CD4-positive, alpha-beta T cell treated with Interleukin-17A for 4 hours (primary cell): ENCODE results near the gene CD2AP.

Experiments used
- DNase-seq: peaks from one replicate; pipeline ENCODE4 v3.0.0-alpha.2; 2020; ENCODE audit warnings: mixed read lengths

Gene CD2AP

GRCh38 chr6:47648031-47648430 lies 170.4 kb downstream of the CD2AP start:
- no peak for DNase-seq

- no peak for DNase-seq
These were observed 173.2 kb downstream of the CD2AP start for GRCh38 chr6:47650553-47651432.

- DNase-seq: no peak
These were observed 173.9 kb downstream of the CD2AP start for GRCh38 chr6:47651505-47651944.

GRCh38 chr6:47653706-47654105 lies 176.1 kb downstream of the CD2AP start:
- DNase-seq: no peak

GRCh38 chr6:47654255-47654654 lies 176.7 kb downstream of the CD2AP start:
- DNase-seq: no peak

GRCh38 chr6:47655719-47656595 lies 178.4 kb downstream of the CD2AP start:
- peak; percentile 19 for DNase-seq

- no peak for DNase-seq
These were observed 184.4 kb downstream of the CD2AP start for GRCh38 chr6:47661960-47662359.

- DNase-seq: no peak
These were observed 186.1 kb downstream of the CD2AP start for GRCh38 chr6:47663462-47664216.

GRCh38 chr6:47665112-47665511 lies 187.5 kb downstream of the CD2AP start:
- DNase-seq: no peak

- DNase-seq: no peak
These were observed 192.3 kb downstream of the CD2AP start for GRCh38 chr6:47669684-47670513.

GRCh38 chr6:47670851-47671250 lies 193.3 kb downstream of the CD2AP start:
- DNase-seq: no peak

- DNase-seq: no peak
These were observed 194.2 kb downstream of the CD2AP start for GRCh38 chr6:47671777-47672176.

- DNase-seq: no peak
These were observed 195.2 kb downstream of the CD2AP start for GRCh38 chr6:47672816-47673215.

GRCh38 chr6:47674673-47675072 lies 197.1 kb downstream of the CD2AP start:
- DNase-seq: no peak
